WTC11 (cell line): ENCODE measurements around the gene LTB. TPM values are rescaled to one million over a fixed set of nuclear protein-coding genes. Genes with fewer than 3 reads are reported as not detected.

Experiments used
- ATAC-seq: fragments of 200-7000 bp; cut with Tn5 transposase; 2 replicates; pipeline ENCODE4 v1.10.0; 2021; ENCODE audit warnings: mild to moderate bottlenecking, moderate library complexity
- CTCF ChIA-PET: fragments of 300-600 bp; sonication (Branson Sonifier 250); formaldehyde crosslinking; loops from one replicate; lab custom pipeline; 2021; ENCODE audit warnings: antibody characterized with exemption; lab: Charles Lee
- POLR2A ChIA-PET: fragments of 350-600 bp; sonication (Branson Sonifier 250); formaldehyde crosslinking; loops from one replicate; lab custom pipeline; 2021; ENCODE audit warnings: antibody characterized with exemption; lab: Charles Lee
- DNase-seq: peaks from one replicate; pipeline ENCODE4 v3.0.0; 2021; ENCODE audit warnings: low spot score
- H3K27ac Mint-ChIP-seq: 2 replicates; pipeline ENCODE4 v1.8.0; 2021; ENCODE audit warnings: mixed read lengths
- H3K27me3 Mint-ChIP-seq: 2 replicates; pipeline ENCODE4 v1.8.0; 2021; ENCODE audit warnings: low read depth, mild to moderate bottlenecking, moderate library complexity, mixed read lengths
- H3K36me3 Mint-ChIP-seq: 2 replicates; pipeline ENCODE4 v1.8.0; 2021; ENCODE audit warnings: mixed read lengths
- H3K4me1 Mint-ChIP-seq: 2 replicates; pipeline ENCODE4 v1.8.0; 2022; ENCODE audit warnings: mixed read lengths
- H3K4me3 Mint-ChIP-seq: 2 replicates; pipeline ENCODE4 v1.8.0; 2021; ENCODE audit warnings: mild to moderate bottlenecking, moderate library complexity, mixed read lengths
- H3K9me3 Mint-ChIP-seq: 2 replicates; pipeline ENCODE4 v1.8.0; 2021; ENCODE audit warnings: mixed read lengths
- ATF3 ChIP-seq: sonication (generic); formaldehyde crosslinking; conservative IDR thresholded peaks from 2 replicates; pipeline ENCODE4 v1.8.1; 2022; ENCODE audit warnings: mild to moderate bottlenecking, missing genetic modification reagents
- FOXJ3 ChIP-seq: sonication (generic); formaldehyde crosslinking; IDR thresholded peaks from 2 replicates; pipeline ENCODE4 v1.9.0; 2021; ENCODE audit warnings: missing genetic modification reagents, mild to moderate bottlenecking, borderline replicate concordance
- NFATC4 ChIP-seq: fragments of 250-450 bp; sonication (Bioruptor Pico); IDR thresholded peaks from 2 replicates; pipeline ENCODE4 v1.9.0; 2021; ENCODE audit warnings: mild to moderate bottlenecking
- SMAD3 ChIP-seq: sonication (generic); formaldehyde crosslinking; IDR thresholded peaks from 2 replicates; pipeline ENCODE4 v1.8.0; 2022; ENCODE audit warnings: missing genetic modification reagents, mild to moderate bottlenecking, borderline replicate concordance
- SOX15 ChIP-seq: fragments of 250-450 bp; sonication (Bioruptor Pico); IDR thresholded peaks from 2 replicates; pipeline ENCODE4 v1.9.0; 2021; ENCODE audit warnings: mild to moderate bottlenecking
- TCF7 ChIP-seq: sonication (generic); formaldehyde crosslinking; IDR thresholded peaks from 2 replicates; pipeline ENCODE4 v1.8.0; 2022; ENCODE audit warnings: mild to moderate bottlenecking, low read depth, missing genetic modification reagents, moderate library complexity
- ZBTB43 ChIP-seq: sonication (generic); formaldehyde crosslinking; IDR thresholded peaks from 2 replicates; pipeline ENCODE4 v1.8.1; 2023; ENCODE audit warnings: mild to moderate bottlenecking, missing genetic modification reagents
- ZNF263 ChIP-seq: sonication (generic); formaldehyde crosslinking; IDR thresholded peaks from 2 replicates; pipeline ENCODE4 v1.8.1; 2022; ENCODE audit warnings: low read depth, mild to moderate bottlenecking, moderate library complexity, missing genetic modification reagents
- ZNF532 ChIP-seq: fragments of 250-450 bp; sonication (Bioruptor Pico); IDR thresholded peaks from 2 replicates; pipeline ENCODE4 v1.9.0; 2021; ENCODE audit warnings: mild to moderate bottlenecking, borderline replicate concordance
- total RNA-seq: library from RNA; stranded (reverse); gene quantifications from 3 replicates; pipeline ENCODE4 v1.2.3, GENCODE V29; 2021
- TF ChIP-seq, protein P1 (sequence below): sonication (generic); formaldehyde crosslinking; IDR thresholded peaks from 2 replicates; pipeline ENCODE4 v1.8.0; 2023; ENCODE audit warnings: missing genetic modification reagents
- TF ChIP-seq, protein P2 (sequence below): sonication (generic); formaldehyde crosslinking; IDR thresholded peaks from 2 replicates; pipeline ENCODE4 v1.8.0; 2022; ENCODE audit warnings: mild to moderate bottlenecking, missing genetic modification reagents

LTB gene
- total RNA-seq, 1 experiment from 2014 or later: 1.3 TPM

DNA sequence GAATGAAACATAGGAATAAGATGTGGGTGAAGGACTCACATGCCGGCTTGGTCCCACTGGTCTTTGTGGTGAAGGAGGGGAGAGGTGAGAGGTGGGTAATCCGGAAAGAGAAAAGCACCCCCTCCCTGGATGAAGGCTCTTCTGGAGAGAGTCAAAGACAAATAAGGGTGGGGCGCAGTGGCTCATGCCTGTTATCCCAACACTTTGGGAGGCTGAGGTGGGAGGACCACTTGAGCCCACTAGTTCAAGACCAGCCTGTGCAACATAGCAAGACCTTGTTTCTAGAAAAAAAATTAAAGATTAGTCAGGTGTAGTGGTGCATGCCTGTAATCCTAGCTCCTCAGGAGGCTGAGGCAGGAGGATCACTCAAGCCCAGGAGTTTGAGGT, 3.1 kb downstream of the LTB start:
- Mint-ChIP-seq H3K4me3 (no peak overlapping the region), H3K4me1 (peaks cover 39% of the 10 kb centered on the region), H3K36me3 (no peaks in the 10 kb centered on the region), H3K27me3 (peaks cover 54% of the 10 kb centered on the region), H3K27ac (no peak overlapping the region; the same call in 1 of the 2 replicates), H3K9me3 (no peaks in the 10 kb centered on the region)
- no peak for DNase-seq
- ChIA-PET POLR2A (interaction anchor here (0.5 kb wide), 1 partner anchor 16 kb away, joined by 3 read pairs; no protein-coding TSS in a partner anchor), CTCF (interaction anchor here (3.1 to 15.1 kb wide), 2 partner anchors 19 to 28 kb away, joined by 13 to 293 read pairs; partner anchors contain the start of gene NCR3)
- no peak for TF ChIP-seq SMAD3 (CRISPR knock-in tag)
- TF ChIP-seq TCF7: no peak
- TF ChIP-seq, protein P1, sequence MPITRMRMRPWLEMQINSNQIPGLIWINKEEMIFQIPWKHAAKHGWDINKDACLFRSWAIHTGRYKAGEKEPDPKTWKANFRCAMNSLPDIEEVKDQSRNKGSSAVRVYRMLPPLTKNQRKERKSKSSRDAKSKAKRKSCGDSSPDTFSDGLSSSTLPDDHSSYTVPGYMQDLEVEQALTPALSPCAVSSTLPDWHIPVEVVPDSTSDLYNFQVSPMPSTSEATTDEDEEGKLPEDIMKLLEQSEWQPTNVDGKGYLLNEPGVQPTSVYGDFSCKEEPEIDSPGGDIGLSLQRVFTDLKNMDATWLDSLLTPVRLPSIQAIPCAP (CRISPR knock-in tag): no peak
- ATAC-seq: no peak

DNA sequence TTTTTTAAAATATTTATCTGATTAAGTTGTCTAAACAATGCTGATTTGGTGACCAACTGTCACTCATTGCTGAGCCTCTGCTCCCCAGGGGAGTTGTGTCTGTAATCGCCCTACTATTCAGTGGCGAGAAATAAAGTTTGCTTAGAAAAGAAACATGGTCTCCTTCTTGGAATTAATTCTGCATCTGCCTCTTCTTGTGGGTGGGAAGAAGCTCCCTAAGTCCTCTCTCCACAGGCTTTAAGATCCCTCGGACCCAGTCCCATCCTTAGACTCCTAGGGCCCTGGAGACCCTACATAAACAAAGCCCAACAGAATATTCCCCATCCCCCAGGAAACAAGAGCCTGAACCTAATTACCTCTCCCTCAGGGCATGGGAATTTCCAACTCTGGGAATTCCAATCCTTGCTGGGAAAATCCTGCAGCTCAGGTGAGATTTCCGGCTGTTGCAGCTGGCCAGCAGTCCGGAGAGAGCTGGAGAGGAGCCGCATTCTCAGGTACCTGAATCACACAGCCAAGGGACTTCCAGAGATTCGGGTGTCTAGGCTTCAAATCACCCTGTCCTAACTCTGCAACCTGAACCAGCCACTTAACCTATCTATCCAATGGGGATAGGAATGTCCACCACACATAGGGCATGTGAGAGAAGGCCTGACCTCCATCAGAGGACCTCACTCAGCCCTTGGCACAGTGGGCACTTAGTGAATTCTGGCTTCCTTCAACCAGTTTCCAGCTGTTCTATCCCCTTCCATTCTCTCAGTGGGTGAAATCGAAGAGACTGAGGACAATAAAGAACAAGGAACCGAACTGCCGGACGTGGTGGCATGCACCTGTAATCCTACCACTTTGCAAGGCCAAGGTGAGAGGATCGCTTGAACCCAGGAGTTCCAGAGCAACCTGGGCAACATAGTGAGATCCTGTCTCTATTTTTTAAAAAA, 3.8 kb downstream of the LTB start:
- H3K27me3 Mint-ChIP-seq: peaks cover 57% of the 10 kb centered on the region
- peak overlapping the region; percentile 82 for H3K27ac Mint-ChIP-seq
- CTCF ChIA-PET: interaction anchor here (1.5 to 15.1 kb wide), 3 partner anchors 19 to 32 kb away, joined by 6 to 293 read pairs (median 13); partner anchors contain the start of genes ATP6V1G2 and NCR3
- peaks cover 46% of the 10 kb centered on the region for H3K4me1 Mint-ChIP-seq
- TF ChIP-seq SMAD3 (CRISPR knock-in tag): no peak
- TF ChIP-seq, protein P1 (CRISPR knock-in tag): no peak
- TF ChIP-seq NFATC4 (CRISPR knock-in tag): no peak
- TF ChIP-seq ZNF532 (CRISPR knock-in tag): no peak
- H3K9me3 Mint-ChIP-seq: no peaks in the 10 kb centered on the region
- peak; percentile 13 for ATAC-seq
- POLR2A ChIA-PET: interaction anchor here (0.5 kb wide), 1 partner anchor 17 kb away, joined by 3 read pairs; no protein-coding TSS in a partner anchor
- no peak overlapping the region; the same call in 1 of the 2 replicates for H3K4me3 Mint-ChIP-seq
- H3K36me3 Mint-ChIP-seq: no peaks in the 10 kb centered on the region
- DNase-seq: peak; percentile 38

GRCh38 chr6:31577579-31577966, 4.7 kb downstream of the LTB start:
- Mint-ChIP-seq H3K36me3 (no peaks in the 10 kb centered on the region), H3K27me3 (peaks cover 60% of the 10 kb centered on the region), H3K9me3 (no peaks in the 10 kb centered on the region), H3K4me3 (no peak overlapping the region), H3K27ac (no peak overlapping the region), H3K4me1 (peaks cover 46% of the 10 kb centered on the region)
- ChIA-PET CTCF (interaction anchor here (1.5 to 15.1 kb wide), 3 partner anchors 20 to 31 kb away, joined by 6 to 293 read pairs (median 13); partner anchors contain the start of genes ATP6V1G2 and NCR3), POLR2A (no interaction called here)
- no peak for ATAC-seq
- no peak for DNase-seq
- TF ChIP-seq FOXJ3 (CRISPR knock-in tag) (no peak), ATF3 (CRISPR knock-in tag) (no peak), ZNF532 (CRISPR knock-in tag) (no peak), ZNF263 (no peak), ZBTB43 (CRISPR knock-in tag) (no peak), SOX15 (CRISPR knock-in tag) (no peak)
- TF ChIP-seq, protein P2, sequence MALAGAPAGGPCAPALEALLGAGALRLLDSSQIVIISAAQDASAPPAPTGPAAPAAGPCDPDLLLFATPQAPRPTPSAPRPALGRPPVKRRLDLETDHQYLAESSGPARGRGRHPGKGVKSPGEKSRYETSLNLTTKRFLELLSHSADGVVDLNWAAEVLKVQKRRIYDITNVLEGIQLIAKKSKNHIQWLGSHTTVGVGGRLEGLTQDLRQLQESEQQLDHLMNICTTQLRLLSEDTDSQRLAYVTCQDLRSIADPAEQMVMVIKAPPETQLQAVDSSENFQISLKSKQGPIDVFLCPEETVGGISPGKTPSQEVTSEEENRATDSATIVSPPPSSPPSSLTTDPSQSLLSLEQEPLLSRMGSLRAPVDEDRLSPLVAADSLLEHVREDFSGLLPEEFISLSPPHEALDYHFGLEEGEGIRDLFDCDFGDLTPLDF (CRISPR knock-in tag): no peak
